Measurements from ENCODE around the gene MYL7. TPM values are rescaled to one million over a fixed set of nuclear protein-coding genes. Genes with fewer than 3 reads are reported as not detected.

MYL7 gene
- polyA plus RNA-seq, 1 of the 3 experiments (the other 2 are of a cell fraction), result not detected

DNA sequence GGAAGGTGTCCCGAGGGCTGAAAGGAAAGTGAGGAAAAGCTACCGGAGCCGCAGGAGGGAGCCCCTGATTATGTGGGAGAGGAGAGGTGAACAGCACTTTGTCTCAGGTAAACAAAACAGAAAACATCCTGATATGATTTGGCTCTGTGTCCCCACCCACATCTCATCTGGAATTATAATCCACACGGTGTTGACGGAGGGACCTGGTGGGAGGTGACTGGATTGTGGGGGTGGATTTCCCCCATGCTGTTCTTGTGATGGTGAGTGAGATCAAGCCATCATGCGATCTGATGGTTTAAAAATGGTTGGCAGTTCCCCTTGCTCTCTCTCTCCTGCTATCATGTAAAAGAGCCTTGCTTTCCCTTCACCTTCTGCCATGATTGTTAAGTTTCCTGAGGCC is 20.7 kb downstream of the MYL7 start:
- CTCF ChIA-PET, result interaction anchor here (0.7 to 3.3 kb wide), 3 partner anchors 48 to 94 kb away, joined by 3 to 15 read pairs (median 3); no protein-coding TSS in a partner anchor
- Histone ChIP-seq H3K9me2 (no peaks in the 10 kb centered on the region), H3K79me2 (ENCODE audit: insufficient read depth) (peaks cover 43% of the 10 kb centered on the region), H3K36me3 (replicated peaks in 1 of 2; ENCODE audit: control insufficient read depth in 1 of 2, insufficient read depth in 2 of 2, low read length in 1 of 2) (peaks cover 20 to 46% of the 10 kb centered on the region in 2 experiments), H3F3A (replicated peaks; ENCODE audit: insufficient read depth) (peaks cover 11% of the 10 kb centered on the region), H2AFZ (ENCODE audit: low read depth) (no peak overlapping the region), H3K9me3 (no peaks in the 10 kb centered on the region), H3K4me3 (ENCODE audit: low read depth in 2 of 2, low read length in 1 of 2) (no peak overlapping the region), H4K20me1 (ENCODE audit: insufficient read depth) (no peaks in the 10 kb centered on the region; the same call in 1 of the 2 replicates), H3K27me3 (ENCODE audit: insufficient read depth) (no peaks in the 10 kb centered on the region), H3K27ac (ENCODE audit: low read depth in 2 of 2, low read length in 1 of 2) (no peak overlapping the region), H3K4me1 (ENCODE audit: control insufficient read depth in 1 of 2, insufficient read depth in 2 of 2, low read depth in 1 of 2, low read length in 1 of 2) (peaks cover 7 to 20% of the 10 kb centered on the region in 2 experiments; a peak in 3 of 4 replicates), H3K4me2 (no peak overlapping the region), H3K9ac (no peak overlapping the region)
- WGBS (ENCODE audit: low lambda C conversion rate), result 91% methylated on average over 6 of the region's 6 CpGs
- TF ChIP-seq, protein P1, sequence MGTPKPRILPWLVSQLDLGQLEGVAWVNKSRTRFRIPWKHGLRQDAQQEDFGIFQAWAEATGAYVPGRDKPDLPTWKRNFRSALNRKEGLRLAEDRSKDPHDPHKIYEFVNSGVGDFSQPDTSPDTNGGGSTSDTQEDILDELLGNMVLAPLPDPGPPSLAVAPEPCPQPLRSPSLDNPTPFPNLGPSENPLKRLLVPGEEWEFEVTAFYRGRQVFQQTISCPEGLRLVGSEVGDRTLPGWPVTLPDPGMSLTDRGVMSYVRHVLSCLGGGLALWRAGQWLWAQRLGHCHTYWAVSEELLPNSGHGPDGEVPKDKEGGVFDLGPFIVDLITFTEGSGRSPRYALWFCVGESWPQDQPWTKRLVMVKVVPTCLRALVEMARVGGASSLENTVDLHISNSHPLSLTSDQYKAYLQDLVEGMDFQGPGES (IDR thresholded peaks at IDR 0.05; ENCODE audit: low read depth, low read length), result no peak
- no peak for TF ChIP-seq GATA2 (CRISPR knock-in tag; IDR thresholded peaks at IDR 0.05)
- TF ChIP-seq SMC3 (IDR thresholded peaks at IDR 0.05; ENCODE audit: low read depth, low read length), result no peak
- TF ChIP-seq, protein P2, sequence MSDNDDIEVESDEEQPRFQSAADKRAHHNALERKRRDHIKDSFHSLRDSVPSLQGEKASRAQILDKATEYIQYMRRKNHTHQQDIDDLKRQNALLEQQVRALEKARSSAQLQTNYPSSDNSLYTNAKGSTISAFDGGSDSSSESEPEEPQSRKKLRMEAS (IDR thresholded peaks at IDR 0.05; ENCODE audit: low read depth), result no peak
- POLR2A ChIA-PET, result no interaction called here
- no peak for DNase-seq

DNA sequence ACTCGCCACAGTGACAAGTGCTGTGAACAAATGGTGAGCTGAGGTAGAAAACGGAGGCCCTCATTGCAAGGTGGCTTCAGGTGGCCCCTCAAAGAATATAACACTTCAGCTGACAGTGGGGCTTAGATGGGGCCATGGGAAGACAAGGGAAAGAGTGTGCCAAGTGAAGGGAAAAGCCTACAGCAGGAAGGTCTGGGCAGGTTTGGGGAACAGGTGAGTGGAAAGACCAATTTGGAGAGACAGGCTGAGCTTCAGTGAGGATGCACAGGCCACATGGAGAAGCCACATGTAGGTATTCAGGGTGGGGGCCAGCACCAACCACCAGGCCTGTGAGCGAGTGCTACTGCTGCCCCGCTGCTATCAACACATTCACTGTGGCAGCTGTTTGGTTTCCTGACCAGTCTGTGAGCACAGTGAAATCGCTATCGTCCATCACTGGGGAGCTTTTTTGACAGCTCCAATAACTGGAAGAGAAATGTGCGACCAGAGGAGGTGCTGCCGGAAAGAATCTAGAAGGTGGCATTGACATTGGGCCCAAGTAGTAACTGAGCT is 21.2 kb downstream of the MYL7 start:
- H3F3A ChIP-seq (replicated peaks; ENCODE audit: insufficient read depth), result peaks cover 7% of the 10 kb centered on the region
- ChIA-PET CTCF (interaction anchor here (0.7 to 3.3 kb wide), 3 partner anchors 48 to 95 kb away, joined by 3 to 15 read pairs (median 3); no protein-coding TSS in a partner anchor), POLR2A (no interaction called here)
- TF ChIP-seq EZH2phosphoT487 (IDR thresholded peaks at IDR 0.05; ENCODE audit: borderline replicate concordance, low read depth) (no peak), TCF12 (IDR thresholded peaks at IDR 0.05) (no peak), NRF1 (IDR thresholded peaks at IDR 0.05; ENCODE audit: low read depth, low read length) (no peak), SMC3 (IDR thresholded peaks at IDR 0.05; ENCODE audit: low read depth, low read length) (no peak), FOXJ3 (CRISPR knock-in tag; IDR thresholded peaks at IDR 0.05) (no peak), RFX5 (IDR thresholded peaks at IDR 0.05; ENCODE audit: low read length) (no peak)
- TF ChIP-seq, protein P3, sequence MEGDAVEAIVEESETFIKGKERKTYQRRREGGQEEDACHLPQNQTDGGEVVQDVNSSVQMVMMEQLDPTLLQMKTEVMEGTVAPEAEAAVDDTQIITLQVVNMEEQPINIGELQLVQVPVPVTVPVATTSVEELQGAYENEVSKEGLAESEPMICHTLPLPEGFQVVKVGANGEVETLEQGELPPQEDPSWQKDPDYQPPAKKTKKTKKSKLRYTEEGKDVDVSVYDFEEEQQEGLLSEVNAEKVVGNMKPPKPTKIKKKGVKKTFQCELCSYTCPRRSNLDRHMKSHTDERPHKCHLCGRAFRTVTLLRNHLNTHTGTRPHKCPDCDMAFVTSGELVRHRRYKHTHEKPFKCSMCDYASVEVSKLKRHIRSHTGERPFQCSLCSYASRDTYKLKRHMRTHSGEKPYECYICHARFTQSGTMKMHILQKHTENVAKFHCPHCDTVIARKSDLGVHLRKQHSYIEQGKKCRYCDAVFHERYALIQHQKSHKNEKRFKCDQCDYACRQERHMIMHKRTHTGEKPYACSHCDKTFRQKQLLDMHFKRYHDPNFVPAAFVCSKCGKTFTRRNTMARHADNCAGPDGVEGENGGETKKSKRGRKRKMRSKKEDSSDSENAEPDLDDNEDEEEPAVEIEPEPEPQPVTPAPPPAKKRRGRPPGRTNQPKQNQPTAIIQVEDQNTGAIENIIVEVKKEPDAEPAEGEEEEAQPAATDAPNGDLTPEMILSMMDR (IDR thresholded peaks at IDR 0.05), result no peak
- TF ChIP-seq, protein P4, sequence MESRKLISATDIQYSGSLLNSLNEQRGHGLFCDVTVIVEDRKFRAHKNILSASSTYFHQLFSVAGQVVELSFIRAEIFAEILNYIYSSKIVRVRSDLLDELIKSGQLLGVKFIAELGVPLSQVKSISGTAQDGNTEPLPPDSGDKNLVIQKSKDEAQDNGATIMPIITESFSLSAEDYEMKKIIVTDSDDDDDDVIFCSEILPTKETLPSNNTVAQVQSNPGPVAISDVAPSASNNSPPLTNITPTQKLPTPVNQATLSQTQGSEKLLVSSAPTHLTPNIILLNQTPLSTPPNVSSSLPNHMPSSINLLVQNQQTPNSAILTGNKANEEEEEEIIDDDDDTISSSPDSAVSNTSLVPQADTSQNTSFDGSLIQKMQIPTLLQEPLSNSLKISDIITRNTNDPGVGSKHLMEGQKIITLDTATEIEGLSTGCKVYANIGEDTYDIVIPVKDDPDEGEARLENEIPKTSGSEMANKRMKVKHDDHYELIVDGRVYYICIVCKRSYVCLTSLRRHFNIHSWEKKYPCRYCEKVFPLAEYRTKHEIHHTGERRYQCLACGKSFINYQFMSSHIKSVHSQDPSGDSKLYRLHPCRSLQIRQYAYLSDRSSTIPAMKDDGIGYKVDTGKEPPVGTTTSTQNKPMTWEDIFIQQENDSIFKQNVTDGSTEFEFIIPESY (IDR thresholded peaks at IDR 0.05; ENCODE audit: borderline replicate concordance, low read depth), result no peak
- TF ChIP-seq, protein P1 (IDR thresholded peaks at IDR 0.05; ENCODE audit: low read depth, low read length), result no peak
- H3K4me2 ChIP-seq, result no peak overlapping the region
- 95% methylated on average over 8 of the region's 8 CpGs for WGBS (ENCODE audit: low lambda C conversion rate)
- no peaks in the 10 kb centered on the region for H3K27me3 ChIP-seq (ENCODE audit: insufficient read depth)
- H2AFZ ChIP-seq (ENCODE audit: low read depth), result no peak overlapping the region
- no peak overlapping the region for H3K4me3 ChIP-seq (ENCODE audit: low read depth in 2 of 2, low read length in 1 of 2)
- peaks cover 20 to 51% of the 10 kb centered on the region in 2 experiments for H3K36me3 ChIP-seq (replicated peaks in 1 of 2; ENCODE audit: control insufficient read depth in 1 of 2, insufficient read depth in 2 of 2, low read length in 1 of 2)
- no peaks in the 10 kb centered on the region for H3K9me3 ChIP-seq
- no peak overlapping the region for H3K27ac ChIP-seq (ENCODE audit: low read depth in 2 of 2, low read length in 1 of 2)
- H3K4me1 ChIP-seq (ENCODE audit: control insufficient read depth in 1 of 2, insufficient read depth in 2 of 2, low read depth in 1 of 2, low read length in 1 of 2), result peaks cover 7 to 20% of the 10 kb centered on the region in 2 experiments; a peak in 3 of 4 replicates
- no peak for DNase-seq
- H3K9ac ChIP-seq, result no peak overlapping the region
- H3K9me2 ChIP-seq, result no peaks in the 10 kb centered on the region
- peaks cover 43% of the 10 kb centered on the region for H3K79me2 ChIP-seq (ENCODE audit: insufficient read depth)
- H4K20me1 ChIP-seq (ENCODE audit: insufficient read depth), result no peaks in the 10 kb centered on the region; the same call in 1 of the 2 replicates
